Subcutaneous adipose tissue (tissue), 4 donors: ENCODE measurements around the gene QRFP. TPM values are rescaled to one million over a fixed set of nuclear protein-coding genes. Genes with fewer than 3 reads are reported as not detected.

Experiments
- CTCF ChIP-seq: fragments of 450-650 bp; IDR thresholded peaks from one replicate; pipeline ENCODE4 v1.5.1; 2016; ENCODE audit warnings: low read depth, mild to moderate bottlenecking, control low read depth, antibody characterized with exemption, moderate library complexity
- total RNA-seq, 4 donors: library from RNA; depleted of rRNA; stranded (reverse); fragments of >200 nt; gene quantifications; one replicate each; pipeline ENCODE4 v1.1.0, GENCODE V29; 2016

The QRFP gene
- total RNA-seq, 4 donors from 2014 or later, result not detected

GRCh38 chr9:130852801-130853200, 43.8 kb downstream of the QRFP start:
- TF ChIP-seq CTCF, result no peak

- TF ChIP-seq CTCF, result no peak
Observed at GRCh38 chr9:130849356-130849755, 47.3 kb downstream of the QRFP start.

GRCh38 chr9:130847306-130848217, 49.0 kb downstream of the QRFP start:
- TF ChIP-seq CTCF, result no peak

GRCh38 chr9:130846487-130847305, 49.9 kb downstream of the QRFP start:
- no peak for TF ChIP-seq CTCF

- no peak for TF ChIP-seq CTCF
Observed at GRCh38 chr9:130845901-130846481, 50.6 kb downstream of the QRFP start.

GRCh38 chr9:130845254-130845653, 51.4 kb downstream of the QRFP start:
- no peak for TF ChIP-seq CTCF

- no peak for TF ChIP-seq CTCF
Observed at GRCh38 chr9:130844044-130844451, 52.6 kb downstream of the QRFP start.
